ENCODE results near the gene FOSL2.
"Not testable (repeated sequence)": the region's sequence is repeated elsewhere in the genome, so short reads cannot be mapped to it uniquely, and the experiment has no call there.

Gene FOSL2

GRCh38 chr2:28371728-28372127 lies 20.9 kb upstream of the FOSL2 start:
- not testable (repeated sequence) for H3K9me3 ChIP-seq (ENCODE audit: control insufficient read depth, low read length); H3K4me3 ChIP-seq (ENCODE audit: insufficient read depth, low read depth, low read length, poor library complexity, severe bottlenecking); H3K27me3 ChIP-seq (replicated peaks; ENCODE audit: control insufficient read depth, insufficient read depth, low read length, poor library complexity, severe bottlenecking); H3K27ac ChIP-seq (ENCODE audit: insufficient read depth, low read length, poor library complexity, severe bottlenecking); DNase-seq; H3K36me3 ChIP-seq (ENCODE audit: control insufficient read depth, insufficient read depth, low read length)
- peaks cover 13% of the 10 kb centered on the region for H3K4me1 ChIP-seq (ENCODE audit: control insufficient read depth, insufficient read depth, low read length, poor library complexity, severe bottlenecking)

GRCh38 chr2:28373854-28374253 lies 18.8 kb upstream of the FOSL2 start:
- Histone ChIP-seq H3K27ac (ENCODE audit: insufficient read depth, low read length, poor library complexity, severe bottlenecking) (no peak overlapping the region), H3K4me3 (ENCODE audit: insufficient read depth, low read depth, low read length, poor library complexity, severe bottlenecking) (no peak overlapping the region), H3K4me1 (ENCODE audit: control insufficient read depth, insufficient read depth, low read length, poor library complexity, severe bottlenecking) (peaks cover 9% of the 10 kb centered on the region), H3K27me3 (replicated peaks; ENCODE audit: control insufficient read depth, insufficient read depth, low read length, poor library complexity, severe bottlenecking) (no peaks in the 10 kb centered on the region), H3K9me3 (ENCODE audit: control insufficient read depth, low read length) (no peaks in the 10 kb centered on the region), H3K36me3 (ENCODE audit: control insufficient read depth, insufficient read depth, low read length) (no peaks in the 10 kb centered on the region)
- no peak for DNase-seq

GRCh38 chr2:28374331-28374730 lies 18.3 kb upstream of the FOSL2 start:
- Histone ChIP-seq H3K36me3 (ENCODE audit: control insufficient read depth, insufficient read depth, low read length) (no peaks in the 10 kb centered on the region), H3K9me3 (ENCODE audit: control insufficient read depth, low read length) (no peaks in the 10 kb centered on the region), H3K4me3 (ENCODE audit: insufficient read depth, low read depth, low read length, poor library complexity, severe bottlenecking) (no peak overlapping the region), H3K27me3 (replicated peaks; ENCODE audit: control insufficient read depth, insufficient read depth, low read length, poor library complexity, severe bottlenecking) (no peaks in the 10 kb centered on the region), H3K4me1 (ENCODE audit: control insufficient read depth, insufficient read depth, low read length, poor library complexity, severe bottlenecking) (peaks cover 11% of the 10 kb centered on the region), H3K27ac (ENCODE audit: insufficient read depth, low read length, poor library complexity, severe bottlenecking) (no peak overlapping the region)
- DNase-seq: no peak

- H3K9me3 ChIP-seq (ENCODE audit: control insufficient read depth, low read length): no peaks in the 10 kb centered on the region
- H3K27ac ChIP-seq (ENCODE audit: insufficient read depth, low read length, poor library complexity, severe bottlenecking): no peak overlapping the region
- H3K27me3 ChIP-seq (replicated peaks; ENCODE audit: control insufficient read depth, insufficient read depth, low read length, poor library complexity, severe bottlenecking): no peaks in the 10 kb centered on the region
- H3K36me3 ChIP-seq (ENCODE audit: control insufficient read depth, insufficient read depth, low read length): no peaks in the 10 kb centered on the region
- no peak overlapping the region for H3K4me3 ChIP-seq (ENCODE audit: insufficient read depth, low read depth, low read length, poor library complexity, severe bottlenecking)
- DNase-seq: no peak
- H3K4me1 ChIP-seq (ENCODE audit: control insufficient read depth, insufficient read depth, low read length, poor library complexity, severe bottlenecking): peaks cover 17% of the 10 kb centered on the region
Measured at GRCh38 chr2:28375236-28375635, 17.4 kb upstream of the FOSL2 start.

- DNase-seq: no peak
- Histone ChIP-seq H3K27ac (ENCODE audit: insufficient read depth, low read length, poor library complexity, severe bottlenecking) (no peak overlapping the region), H3K36me3 (ENCODE audit: control insufficient read depth, insufficient read depth, low read length) (no peaks in the 10 kb centered on the region), H3K4me1 (ENCODE audit: control insufficient read depth, insufficient read depth, low read length, poor library complexity, severe bottlenecking) (peaks cover 17% of the 10 kb centered on the region), H3K4me3 (ENCODE audit: insufficient read depth, low read depth, low read length, poor library complexity, severe bottlenecking) (no peak overlapping the region), H3K27me3 (replicated peaks; ENCODE audit: control insufficient read depth, insufficient read depth, low read length, poor library complexity, severe bottlenecking) (no peaks in the 10 kb centered on the region), H3K9me3 (ENCODE audit: control insufficient read depth, low read length) (no peaks in the 10 kb centered on the region)
Measured at GRCh38 chr2:28375742-28376631, 16.7 kb upstream of the FOSL2 start.

- DNase-seq: no peak
- Histone ChIP-seq H3K4me3 (ENCODE audit: insufficient read depth, low read depth, low read length, poor library complexity, severe bottlenecking) (no peak overlapping the region), H3K4me1 (ENCODE audit: control insufficient read depth, insufficient read depth, low read length, poor library complexity, severe bottlenecking) (peaks cover 17% of the 10 kb centered on the region), H3K27me3 (replicated peaks; ENCODE audit: control insufficient read depth, insufficient read depth, low read length, poor library complexity, severe bottlenecking) (no peaks in the 10 kb centered on the region), H3K9me3 (ENCODE audit: control insufficient read depth, low read length) (no peaks in the 10 kb centered on the region), H3K36me3 (ENCODE audit: control insufficient read depth, insufficient read depth, low read length) (no peaks in the 10 kb centered on the region), H3K27ac (ENCODE audit: insufficient read depth, low read length, poor library complexity, severe bottlenecking) (no peak overlapping the region)
Measured at GRCh38 chr2:28377195-28377816, 15.4 kb upstream of the FOSL2 start.

GRCh38 chr2:28377984-28378678 lies 14.5 kb upstream of the FOSL2 start:
- H3K4me1 ChIP-seq (ENCODE audit: control insufficient read depth, insufficient read depth, low read length, poor library complexity, severe bottlenecking): peaks cover 17% of the 10 kb centered on the region
- H3K4me3 ChIP-seq (ENCODE audit: insufficient read depth, low read depth, low read length, poor library complexity, severe bottlenecking): no peak overlapping the region
- DNase-seq: no peak
- H3K9me3 ChIP-seq (ENCODE audit: control insufficient read depth, low read length): no peaks in the 10 kb centered on the region
- no peaks in the 10 kb centered on the region for H3K27me3 ChIP-seq (replicated peaks; ENCODE audit: control insufficient read depth, insufficient read depth, low read length, poor library complexity, severe bottlenecking)
- H3K36me3 ChIP-seq (ENCODE audit: control insufficient read depth, insufficient read depth, low read length): no peaks in the 10 kb centered on the region
- H3K27ac ChIP-seq (ENCODE audit: insufficient read depth, low read length, poor library complexity, severe bottlenecking): no peak overlapping the region

- DNase-seq: no peak
- Histone ChIP-seq H3K27me3 (replicated peaks; ENCODE audit: control insufficient read depth, insufficient read depth, low read length, poor library complexity, severe bottlenecking) (no peaks in the 10 kb centered on the region), H3K4me3 (ENCODE audit: insufficient read depth, low read depth, low read length, poor library complexity, severe bottlenecking) (peak overlapping the region; percentile 13), H3K27ac (ENCODE audit: insufficient read depth, low read length, poor library complexity, severe bottlenecking) (no peak overlapping the region), H3K4me1 (ENCODE audit: control insufficient read depth, insufficient read depth, low read length, poor library complexity, severe bottlenecking) (peaks cover 17% of the 10 kb centered on the region), H3K36me3 (ENCODE audit: control insufficient read depth, insufficient read depth, low read length) (no peaks in the 10 kb centered on the region), H3K9me3 (ENCODE audit: control insufficient read depth, low read length) (no peaks in the 10 kb centered on the region)
Measured at GRCh38 chr2:28378679-28379584, 13.7 kb upstream of the FOSL2 start.

- Histone ChIP-seq H3K27me3 (replicated peaks; ENCODE audit: control insufficient read depth, insufficient read depth, low read length, poor library complexity, severe bottlenecking) (no peaks in the 10 kb centered on the region), H3K4me1 (ENCODE audit: control insufficient read depth, insufficient read depth, low read length, poor library complexity, severe bottlenecking) (peaks cover 17% of the 10 kb centered on the region)
Measured at GRCh38 chr2:28380219-28380618, 12.4 kb upstream of the FOSL2 start.

More at GRCh38 chr2:28380219-28380618, 12.4 kb upstream of the FOSL2 start:
- no peak overlapping the region for H3K4me3 ChIP-seq (ENCODE audit: insufficient read depth, low read depth, low read length, poor library complexity, severe bottlenecking)
- no peak for DNase-seq
- no peak overlapping the region for H3K27ac ChIP-seq (ENCODE audit: insufficient read depth, low read length, poor library complexity, severe bottlenecking)
- no peaks in the 10 kb centered on the region for H3K36me3 ChIP-seq (ENCODE audit: control insufficient read depth, insufficient read depth, low read length)
- no peaks in the 10 kb centered on the region for H3K9me3 ChIP-seq (ENCODE audit: control insufficient read depth, low read length)

Measured in effector memory CD4-positive, alpha-beta T cell (primary cell).